Activated CD4-positive, alpha-beta T cell treated with anti-CD3 and anti-CD28 coated beads, Interleukin-10, Interleukin-2, amounts not matched to agents 100 ng/mL and 50 ng/mL, durations not matched to agents 16 hours and 8 hours (primary cell): ENCODE results near the gene MTG2.

Experiments
- DNase-seq: peaks from one replicate; pipeline ENCODE4 v3.0.0-alpha.2; 2020

The MTG2 gene

DNA sequence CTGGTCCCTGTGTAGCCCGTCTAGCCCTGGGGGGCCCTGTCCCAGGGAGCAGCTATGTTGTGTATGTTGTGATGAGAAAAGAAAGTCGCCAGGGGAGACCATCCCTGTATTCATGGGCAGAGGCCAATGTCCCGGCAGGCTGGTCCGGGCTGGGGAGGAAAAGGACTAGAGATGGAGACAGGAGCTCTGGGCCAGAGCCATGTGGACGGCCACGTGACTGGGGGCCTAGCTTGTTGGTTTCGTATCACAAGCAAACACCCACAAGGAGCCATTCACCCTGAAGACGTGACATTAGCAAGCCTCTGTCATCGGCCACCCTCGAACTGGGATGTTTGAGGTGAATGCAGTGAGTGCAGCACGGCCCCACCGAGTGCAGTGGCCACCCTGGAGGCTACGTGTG lies 40.1 kb downstream of the MTG2 start:
- DNase-seq, result no peak

DNA sequence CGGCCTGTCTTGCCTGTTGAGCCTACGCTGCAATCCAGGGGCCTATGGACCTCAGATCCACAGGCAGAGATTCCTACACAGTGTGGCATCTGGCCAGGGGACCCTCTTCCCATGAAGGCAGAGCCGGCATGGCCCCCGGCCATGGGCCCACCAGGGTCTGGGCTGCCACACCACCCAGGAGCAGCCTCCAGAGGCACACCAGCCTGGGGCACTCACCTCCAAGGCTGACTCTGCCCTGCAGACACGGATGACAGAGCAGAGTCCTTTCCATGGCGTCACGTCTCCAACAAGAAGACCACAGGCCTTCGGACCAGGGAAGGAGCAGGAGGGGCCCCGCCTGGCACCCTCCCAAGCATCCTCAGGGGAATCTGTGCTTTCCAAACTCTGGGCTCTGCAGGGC lies 40.7 kb downstream of the MTG2 start:
- DNase-seq, result no peak

DNA sequence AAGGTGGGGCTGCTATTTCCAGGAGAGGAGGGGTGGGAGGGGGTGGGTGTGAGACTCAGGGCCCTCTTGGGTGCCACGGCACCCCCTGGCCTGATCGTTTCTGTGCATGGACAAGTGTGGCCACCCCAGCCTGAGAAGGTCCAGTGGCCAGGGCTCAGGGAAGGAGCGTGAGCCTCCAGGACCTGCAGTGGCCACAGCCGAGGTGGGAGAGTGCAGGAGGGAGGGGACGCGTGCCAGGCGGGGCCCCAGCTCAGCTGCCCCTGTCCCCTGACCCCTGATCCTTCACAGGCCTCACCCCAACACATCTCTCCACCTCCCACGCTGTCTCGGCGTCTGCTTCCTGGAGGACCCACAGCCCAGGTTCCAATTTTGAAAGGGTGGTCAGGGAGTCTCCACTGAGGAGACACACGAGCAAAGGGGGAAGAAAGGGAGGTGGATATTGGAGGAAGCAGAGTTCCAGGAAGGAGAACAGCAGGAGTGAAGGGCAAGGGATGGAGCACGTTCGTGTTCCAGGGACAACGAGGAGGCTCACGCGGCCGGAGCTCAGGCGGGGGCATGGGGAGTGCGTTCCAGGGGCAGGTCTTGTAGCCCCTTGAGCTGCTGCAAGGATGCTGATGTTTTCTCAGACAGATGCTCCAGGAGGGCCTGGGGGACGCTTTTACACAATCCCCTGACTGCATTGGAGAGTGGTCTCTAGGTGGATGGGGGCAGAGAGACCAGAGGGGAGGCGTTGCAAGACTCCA lies 41.5 kb downstream of the MTG2 start:
- no peak for DNase-seq

DNA sequence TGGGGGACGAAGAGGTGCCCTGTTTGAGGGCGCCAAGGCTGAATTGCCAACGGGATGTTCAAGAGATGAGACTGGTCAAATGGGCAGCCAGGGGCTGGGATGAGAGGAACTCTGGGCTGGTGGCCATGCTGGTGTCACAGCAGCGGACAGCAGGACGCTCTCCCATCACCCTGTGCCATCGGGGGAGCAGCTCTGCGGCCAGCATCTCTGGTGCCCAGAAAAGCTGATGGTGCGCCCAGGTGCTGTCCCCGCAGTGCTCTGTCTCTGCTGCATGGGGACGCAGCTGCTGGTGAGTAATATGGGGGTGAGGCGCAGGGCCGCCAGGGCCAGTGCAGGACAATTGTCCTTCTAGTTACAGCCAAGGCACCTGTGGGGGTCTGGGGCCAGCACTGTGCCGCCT lies 42.2 kb downstream of the MTG2 start:
- no peak for DNase-seq

DNA sequence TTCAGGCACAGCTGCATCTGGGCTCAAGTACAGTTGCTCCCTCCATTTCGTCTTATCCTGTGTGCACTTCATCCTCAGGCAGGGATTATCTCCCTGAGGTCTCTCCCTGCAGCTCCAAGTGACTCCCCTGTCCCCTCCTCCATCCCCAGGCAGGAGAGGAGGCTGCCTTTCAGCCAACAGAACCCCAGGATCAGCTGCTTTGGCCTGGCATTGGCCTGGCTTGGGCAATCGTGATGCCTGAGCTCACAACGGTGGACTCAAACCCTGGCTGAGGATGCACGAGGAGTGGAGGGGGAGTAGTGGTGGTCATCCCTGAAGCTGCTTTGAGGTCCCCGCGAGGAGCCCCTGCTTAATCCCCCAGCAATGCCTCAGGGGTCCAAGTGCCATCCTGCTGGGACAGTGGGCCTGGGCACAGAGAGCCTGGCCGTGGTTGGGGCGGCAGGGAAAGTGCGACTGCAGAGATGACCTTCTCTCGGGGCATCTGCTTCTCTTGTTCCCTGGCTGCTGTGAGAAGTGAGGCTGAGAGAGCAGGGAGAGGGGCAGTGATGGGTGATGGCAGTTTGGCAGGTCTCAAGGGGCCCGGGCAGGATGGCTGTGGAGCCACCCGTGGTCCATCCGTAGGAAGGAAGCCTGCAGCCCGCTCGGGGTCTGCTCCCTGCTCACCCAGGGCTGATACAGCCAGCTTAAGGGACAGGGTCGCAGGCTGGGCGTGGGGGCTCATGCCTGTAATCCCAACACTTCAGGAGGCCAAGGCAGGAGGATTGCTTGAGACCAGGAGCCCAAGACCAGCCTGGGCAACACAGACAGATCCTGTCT lies 43.2 kb downstream of the MTG2 start:
- no peak for DNase-seq

DNA sequence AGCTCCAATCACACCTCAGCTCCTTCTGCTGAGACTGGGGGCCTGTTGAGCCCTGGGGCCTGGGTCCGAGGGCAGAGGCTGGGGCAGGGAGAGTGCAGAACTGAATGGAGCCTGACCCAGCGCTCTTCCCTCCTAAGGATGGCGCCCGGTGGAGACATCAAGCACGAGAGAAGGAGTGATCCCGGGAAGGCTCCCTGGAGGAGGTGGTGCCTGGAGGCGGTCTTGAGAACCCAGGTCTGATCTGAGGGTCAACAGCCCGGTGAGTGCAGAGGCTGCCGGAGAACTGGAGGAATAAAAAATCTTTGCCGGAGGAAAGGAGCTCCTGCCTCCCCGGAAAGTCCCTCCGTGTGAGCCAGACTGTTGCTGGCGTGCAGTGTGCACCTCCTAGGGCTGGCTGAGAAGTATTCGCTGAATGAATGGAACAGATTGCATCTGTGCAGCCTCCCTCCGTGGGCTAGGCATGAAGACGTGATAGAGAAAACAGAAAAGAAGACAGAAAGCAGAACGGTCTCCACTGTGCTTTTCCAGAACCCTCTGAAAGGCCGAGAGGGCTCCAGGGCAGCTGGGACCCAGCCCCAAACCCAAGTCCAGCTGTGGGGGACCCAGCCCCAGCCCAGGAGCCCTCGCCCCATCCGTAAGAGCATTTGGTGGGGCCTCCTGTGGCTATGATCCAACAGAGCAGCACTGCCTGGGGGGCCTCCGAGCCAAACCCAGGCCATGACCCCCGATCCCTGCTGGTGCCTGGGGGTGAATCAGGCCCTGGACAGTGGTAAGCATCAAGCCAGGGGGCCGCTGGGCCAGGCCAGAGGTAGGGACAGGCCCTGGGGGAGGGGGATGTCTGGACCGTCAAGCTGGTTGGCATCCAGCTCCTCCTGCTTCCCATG lies 44.1 kb downstream of the MTG2 start:
- no peak for DNase-seq

DNA sequence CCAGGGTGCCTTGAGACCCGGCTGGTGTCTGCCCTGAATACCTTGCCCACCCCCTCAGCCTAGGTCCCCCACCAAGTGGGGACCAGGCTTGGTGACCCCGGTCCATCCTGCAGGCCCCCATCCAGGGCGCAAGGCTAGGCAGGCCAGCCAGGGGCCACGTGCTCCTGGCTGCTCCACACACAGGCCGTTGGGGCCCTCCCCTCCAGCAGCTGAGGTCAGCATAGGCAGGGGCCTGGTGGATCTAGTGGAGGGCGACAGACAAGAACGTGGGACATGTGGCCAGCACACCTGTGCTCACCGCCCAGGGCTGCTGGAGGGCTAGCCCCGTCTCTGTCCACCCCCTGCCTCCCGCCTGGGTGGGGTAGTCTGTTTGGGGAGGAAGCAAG lies 44.8 kb downstream of the MTG2 start:
- no peak for DNase-seq

DNA sequence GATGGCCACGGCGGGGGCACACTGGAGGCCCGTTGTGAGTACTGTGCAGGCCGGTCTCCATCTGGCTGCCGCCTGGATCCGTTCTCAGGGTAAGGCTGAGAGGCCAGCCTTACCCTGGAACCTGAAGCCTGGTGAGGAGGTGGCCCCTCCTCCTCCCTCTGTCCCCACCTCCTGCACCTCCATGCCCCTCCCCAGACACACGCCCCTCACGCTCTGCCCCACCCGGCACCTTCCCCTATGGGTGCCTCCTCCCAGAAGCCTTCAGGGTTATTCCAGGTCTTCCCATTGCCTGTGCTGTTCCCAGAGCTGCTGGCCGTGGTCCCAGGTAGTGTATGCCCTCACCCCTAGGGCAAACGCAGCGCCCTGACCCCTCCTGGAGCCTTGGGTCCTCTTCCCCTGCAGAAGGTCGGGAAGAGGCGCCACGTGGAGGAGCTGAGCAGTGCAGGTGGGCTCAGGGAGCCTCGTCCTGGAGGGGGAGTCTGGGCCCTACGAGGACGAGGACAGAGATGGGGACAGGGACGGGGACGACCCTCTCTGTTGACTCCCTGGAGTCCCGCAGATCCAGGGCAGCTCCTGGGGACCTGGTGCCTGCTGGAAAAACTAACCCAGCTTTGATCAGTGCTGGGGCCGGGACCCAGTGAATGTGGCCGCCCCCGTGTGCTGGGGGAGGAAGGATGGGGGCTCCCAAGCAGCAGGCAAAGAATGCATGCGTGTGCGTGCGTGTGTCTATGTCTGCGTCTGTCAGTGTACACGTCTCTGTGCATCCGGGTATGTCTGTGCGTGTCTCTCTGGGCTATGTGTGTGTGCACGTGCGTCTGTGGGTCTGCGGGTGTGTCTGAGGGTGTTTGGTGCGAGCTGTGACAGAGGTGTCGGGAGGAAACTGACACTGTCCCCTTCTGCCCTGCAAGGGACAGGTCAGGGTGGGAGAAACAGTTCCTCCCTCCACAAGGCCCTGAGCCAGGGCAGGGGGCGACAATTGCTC lies 45.4 kb downstream of the MTG2 start:
- no peak for DNase-seq

DNA sequence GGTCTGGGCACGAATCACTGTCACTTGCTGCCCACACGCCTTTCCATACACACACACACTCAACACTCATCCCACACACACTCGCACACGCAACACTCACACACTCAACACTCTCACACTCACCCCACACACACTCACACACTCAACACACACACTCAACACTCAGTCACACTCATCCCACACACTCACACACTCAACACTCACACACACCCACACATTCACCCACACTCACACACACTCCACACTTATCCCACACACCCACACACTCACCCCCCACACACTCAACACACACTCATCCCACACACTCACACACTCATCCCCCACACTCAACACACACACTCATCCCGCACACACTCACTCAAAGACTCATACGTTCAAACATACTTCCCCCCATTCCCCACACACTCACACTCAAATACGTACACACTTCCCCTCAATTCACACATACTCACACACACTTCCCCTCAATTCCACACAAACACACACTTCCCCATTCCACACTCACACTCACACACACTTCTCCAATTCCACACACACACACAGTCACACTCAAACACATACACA lies 46.2 kb downstream of the MTG2 start:
- no peak for DNase-seq

DNA sequence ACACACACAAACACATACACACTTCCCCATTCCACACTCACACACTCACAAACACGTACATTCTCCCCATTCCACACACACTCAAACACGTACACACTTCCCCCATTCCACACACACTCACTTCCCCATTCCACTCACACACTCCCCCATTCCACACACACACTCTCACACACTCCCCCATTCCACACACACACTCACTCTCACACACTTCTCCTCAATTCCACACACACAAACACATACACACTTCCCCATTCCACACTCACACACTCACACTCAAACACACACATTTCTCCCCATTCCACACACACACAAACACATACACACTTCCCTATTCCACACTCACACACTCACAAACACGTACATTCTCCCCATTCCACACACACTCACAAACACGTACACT lies 46.8 kb downstream of the MTG2 start:
- no peak for DNase-seq

DNA sequence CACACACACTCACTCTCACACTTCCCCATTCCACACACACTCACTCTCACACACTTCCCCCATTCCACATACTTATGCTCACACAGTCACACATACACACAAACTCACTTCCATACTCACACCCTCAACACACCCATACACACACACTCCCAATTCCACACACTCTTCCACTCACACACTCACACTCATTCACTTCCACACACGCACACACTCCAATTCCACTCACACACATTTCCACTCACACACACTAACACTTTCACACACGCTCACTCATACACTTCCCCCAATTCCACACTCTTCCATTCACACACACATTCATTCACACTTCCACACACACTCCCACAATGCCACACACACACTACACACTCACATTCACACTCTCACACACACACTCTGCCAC lies 47.4 kb downstream of the MTG2 start:
- no peak for DNase-seq

DNA sequence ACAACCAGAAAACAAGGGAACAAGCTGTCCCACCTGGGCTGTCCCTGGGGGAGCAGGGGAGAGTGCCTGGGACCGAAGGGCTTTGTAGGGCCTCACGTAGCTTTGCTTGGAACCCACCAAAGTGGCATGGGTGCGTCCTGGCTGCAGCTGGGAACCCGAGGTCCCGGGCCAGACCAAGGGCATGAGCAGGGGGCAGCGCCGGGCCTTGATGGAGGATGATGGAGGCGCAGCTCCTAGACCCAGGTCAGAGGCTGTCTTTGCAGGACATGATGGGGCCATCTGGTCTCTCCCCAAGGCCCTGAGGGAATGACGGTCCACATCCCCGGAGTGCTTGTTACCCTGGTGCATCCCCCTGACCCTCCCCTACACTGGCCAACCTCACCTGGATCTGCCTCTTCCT lies 47.9 kb downstream of the MTG2 start:
- DNase-seq, result no peak

DNA sequence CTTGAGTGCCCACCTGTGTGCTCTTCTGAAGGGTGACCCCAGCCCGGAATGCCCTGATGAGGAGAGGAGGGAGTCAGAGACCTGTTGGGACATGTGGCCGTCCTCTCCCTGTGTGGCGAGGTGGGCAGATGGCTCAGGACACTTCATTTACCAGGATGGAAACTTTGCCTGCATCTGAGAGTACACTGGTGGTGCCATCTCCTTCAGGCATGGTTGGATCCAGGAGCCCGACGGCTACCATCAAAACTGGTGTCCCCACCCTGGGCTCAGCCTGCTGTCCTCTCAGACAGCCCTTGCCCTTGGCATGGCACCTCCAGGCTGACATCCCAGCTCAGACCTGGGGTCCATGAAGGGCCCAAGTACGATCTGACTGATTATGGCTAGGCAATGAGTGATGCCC lies 48.5 kb downstream of the MTG2 start:
- no peak for DNase-seq

DNA sequence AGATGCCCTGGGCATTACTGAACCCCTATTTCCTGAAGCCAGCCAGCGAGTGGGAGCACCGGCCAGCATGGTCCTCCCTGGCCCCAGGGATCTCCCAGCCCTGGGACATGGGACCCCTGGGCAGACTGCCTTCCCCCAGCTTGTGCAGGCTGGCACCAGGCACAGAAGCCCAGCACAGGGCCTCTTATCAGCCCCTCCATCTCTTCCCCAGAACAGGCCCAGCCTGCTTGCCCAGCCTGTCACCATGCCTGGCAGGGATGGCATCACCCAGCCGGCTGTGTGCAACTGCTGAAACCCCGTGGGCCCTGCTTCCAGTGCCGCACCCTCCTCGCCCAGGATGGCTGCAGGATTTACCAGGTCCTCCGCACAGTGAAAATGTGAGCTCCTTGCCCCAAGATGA lies 49.4 kb downstream of the MTG2 start:
- no peak for DNase-seq

DNA sequence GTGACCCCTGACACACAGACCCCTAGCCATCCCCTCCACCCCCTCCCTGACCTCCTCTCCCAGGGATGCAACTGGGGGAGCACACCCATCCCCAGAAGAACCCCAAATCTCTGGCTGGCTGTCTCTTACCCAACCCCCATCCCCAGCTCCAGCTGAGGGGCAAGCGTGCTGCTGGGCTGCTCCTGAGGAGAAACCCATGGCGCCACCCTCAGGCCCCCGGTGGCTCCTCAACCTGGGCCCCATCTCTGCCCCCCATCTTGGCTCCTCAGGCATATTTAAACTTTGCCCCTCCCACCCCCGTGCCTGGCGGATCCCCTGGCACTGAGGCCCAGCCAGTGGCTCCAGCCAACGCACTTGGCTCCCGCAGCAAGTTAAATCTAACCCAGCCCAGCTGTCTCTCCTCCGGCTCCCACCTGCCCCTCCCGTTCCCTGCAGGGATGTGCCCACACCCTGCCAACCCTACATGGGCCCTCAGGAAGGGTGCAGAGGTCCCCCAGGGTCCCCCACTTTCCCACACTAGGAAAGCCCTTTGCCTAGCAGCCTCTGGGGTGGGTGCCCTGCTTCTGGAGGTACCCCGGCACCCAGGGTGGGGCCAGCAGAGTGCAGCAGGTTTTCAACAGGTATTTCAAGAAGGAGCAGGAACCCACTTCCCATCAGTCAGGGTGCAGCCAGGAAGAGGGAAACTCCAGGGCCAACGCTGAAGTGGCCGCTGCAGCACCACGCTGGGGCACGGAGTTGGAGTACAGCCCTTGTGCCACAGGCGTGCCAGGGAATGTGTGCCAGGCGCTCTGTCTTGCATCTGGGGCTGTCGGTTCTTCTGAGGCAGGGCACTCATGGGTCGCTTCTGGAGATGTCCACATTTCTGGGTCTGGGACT lies 50.2 kb downstream of the MTG2 start:
- no peak for DNase-seq

DNA sequence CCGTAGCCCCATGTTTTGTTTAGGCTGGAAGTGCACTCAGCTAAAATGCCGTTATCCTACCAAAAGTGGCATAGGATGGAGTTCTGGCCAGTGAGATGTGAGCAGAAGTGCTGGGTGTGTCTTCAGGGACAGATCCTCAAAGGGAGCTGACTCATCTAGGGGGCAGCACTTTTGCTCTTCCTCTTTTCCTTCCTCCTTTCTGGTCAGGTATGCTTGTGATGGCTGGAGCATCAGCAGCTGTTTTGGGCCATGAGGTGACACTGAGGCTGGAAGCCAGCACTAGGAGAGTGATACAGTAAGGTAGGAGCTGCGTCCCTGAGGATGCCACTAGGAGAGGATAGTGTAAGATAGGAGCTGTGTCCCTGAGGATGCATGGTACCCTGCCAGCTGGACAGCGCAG lies 50.9 kb downstream of the MTG2 start:
- no peak for DNase-seq

DNA sequence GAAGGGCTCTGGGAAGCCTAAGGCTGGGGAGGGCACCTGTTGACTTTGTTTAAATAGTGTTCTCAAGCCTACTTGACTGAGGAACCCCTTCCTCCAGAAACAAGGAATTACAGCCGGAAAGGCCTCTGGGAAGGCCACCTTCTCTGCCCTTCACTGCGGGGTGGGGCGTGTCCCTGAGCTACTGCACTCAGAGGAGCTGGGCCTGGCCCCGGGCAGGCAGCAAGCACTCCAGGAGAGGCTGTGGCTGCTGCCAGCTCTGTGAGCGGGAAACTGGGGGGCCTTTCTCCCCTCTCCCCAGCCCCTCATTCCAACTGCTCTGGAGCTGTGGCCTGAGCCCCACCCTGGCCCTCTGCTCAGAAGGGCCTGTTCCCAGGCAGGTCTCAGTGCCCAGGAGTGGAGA lies 51.5 kb downstream of the MTG2 start:
- no peak for DNase-seq

DNA sequence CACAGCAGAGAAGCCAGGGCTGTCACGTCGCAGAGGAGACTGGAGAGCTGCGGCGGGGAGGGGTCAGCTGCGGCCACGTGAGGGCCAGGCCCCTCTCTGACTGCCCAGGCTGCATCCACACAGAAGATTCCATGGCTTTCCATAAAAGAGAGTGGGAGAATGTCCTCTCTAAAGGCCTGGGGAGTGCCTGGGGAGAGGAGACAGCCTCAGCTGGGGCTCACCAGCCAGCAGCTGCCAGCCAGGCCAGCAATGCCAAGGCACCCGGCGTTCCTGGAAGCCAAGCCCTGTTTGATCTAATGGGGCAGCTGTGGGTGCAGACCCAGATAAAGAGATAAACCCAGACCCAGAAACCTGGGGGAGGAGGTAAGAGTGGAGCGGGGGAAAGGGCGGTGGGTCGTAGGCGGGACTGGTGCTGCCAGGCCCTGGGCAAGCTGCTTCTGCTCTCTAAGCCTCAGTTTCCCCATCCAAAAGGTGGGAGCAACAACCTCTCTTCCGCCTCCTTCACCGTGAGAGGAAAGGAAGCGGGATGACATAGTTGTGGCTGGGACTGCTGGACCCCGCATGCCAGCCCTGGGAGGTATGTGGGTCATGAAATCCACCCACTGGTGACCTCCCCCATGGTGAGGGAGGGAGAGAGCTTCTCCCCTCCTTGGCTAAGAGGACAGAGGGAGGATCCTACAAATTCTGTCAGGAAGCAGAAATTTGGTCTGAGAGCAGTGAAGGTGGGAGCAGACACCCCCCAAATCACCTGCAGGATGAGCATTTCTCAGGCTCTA lies 52.4 kb downstream of the MTG2 start:
- DNase-seq, result no peak

DNA sequence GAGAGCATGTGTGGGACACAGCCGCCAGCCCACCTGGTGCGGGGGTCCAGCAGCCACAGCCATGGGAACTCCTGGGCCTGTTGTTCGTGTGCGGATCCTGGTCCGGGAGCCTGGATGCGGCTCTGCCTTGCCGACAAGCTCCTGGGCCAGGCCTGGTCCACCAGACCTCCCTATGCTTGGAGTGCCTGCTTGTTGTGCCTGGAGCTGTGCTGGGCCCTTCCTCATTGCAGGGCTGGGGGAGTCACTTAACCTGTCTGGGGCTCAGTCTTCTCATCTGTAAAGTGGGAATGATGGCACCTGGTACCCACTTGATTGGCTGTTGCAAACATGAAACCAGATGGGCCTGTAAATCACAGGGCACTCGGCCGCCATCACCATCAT lies 52.9 kb downstream of the MTG2 start:
- DNase-seq, result no peak

DNA sequence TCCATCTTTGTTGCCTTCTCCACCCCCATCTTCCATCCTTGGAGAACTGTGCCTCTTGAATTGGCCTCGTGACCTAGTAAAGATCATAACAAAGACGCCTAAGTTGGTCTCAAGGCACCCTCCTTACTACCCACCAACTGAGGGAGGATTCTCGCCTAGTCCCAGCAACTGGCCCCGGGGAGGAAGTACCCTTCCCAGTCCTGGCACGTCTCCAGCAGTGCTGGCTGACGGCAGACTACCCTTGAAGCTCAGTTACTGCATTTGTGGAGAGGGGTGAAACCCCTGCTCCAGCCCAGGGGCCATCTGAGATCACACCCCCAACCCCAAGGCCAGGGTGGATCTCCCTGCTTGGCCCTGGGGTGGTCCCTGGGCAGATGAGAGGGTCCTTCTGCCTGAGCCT lies 53.4 kb downstream of the MTG2 start:
- DNase-seq, result no peak
